ENCODE results near the gene UBFD1. TPM values are rescaled to one million over a fixed set of nuclear protein-coding genes. Genes with fewer than 3 reads are reported as not detected.

The UBFD1 gene
- total and polyA plus RNA-seq, 10 of the 15 experiments (the other 5 are each of a cell fraction or from before 2014, with no cell fraction given) = 7.3 to 48.5 (median 32.1) TPM

- no peak for TF ChIP-seq SKIL (IDR thresholded peaks at IDR 0.05; ENCODE audit: low read depth, poor library complexity, severe bottlenecking)
- no peak for TF ChIP-seq CBX3 (IDR thresholded peaks at IDR 0.05; ENCODE audit: borderline replicate concordance, low read depth)
- peak; percentile 56 for TF ChIP-seq RUNX3 (IDR thresholded peaks at IDR 0.05; ENCODE audit: low read length)
- peak; percentile 93 for TF ChIP-seq HDAC2 (IDR thresholded peaks at IDR 0.05)
- TF ChIP-seq BCLAF1 (IDR thresholded peaks at IDR 0.05) = no peak
- no peak for TF ChIP-seq BACH1 (IDR thresholded peaks at IDR 0.05; ENCODE audit: borderline replicate concordance)
- TF ChIP-seq POU2F2 (IDR thresholded peaks at IDR 0.05; ENCODE audit: borderline replicate concordance, low read depth, low read length) = peak; percentile 89; the same call in 2 of the 3 replicates
- peak; percentile 51; the same call in 1 of the 2 replicates for TF ChIP-seq RAD21 (IDR thresholded peaks at IDR 0.05; ENCODE audit: insufficient read depth, low read depth, low read length)
- TF ChIP-seq ZBTB33 (IDR thresholded peaks at IDR 0.05) = no peak
- no peak; the same call in 1 of the 2 replicates for TF ChIP-seq IRF3 (IDR thresholded peaks at IDR 0.05)
- TF ChIP-seq NRF1 (conservative IDR thresholded peaks at IDR 0.05; ENCODE audit: low read depth, low read length) = no peak
- TF ChIP-seq SPI1 (IDR thresholded peaks at IDR 0.05; ENCODE audit: borderline replicate concordance, insufficient read depth, low read depth, low read length) = no peak
- no peak for TF ChIP-seq SIX5 (IDR thresholded peaks at IDR 0.05; ENCODE audit: low read depth, low read length, severe bottlenecking)
- TF ChIP-seq MEF2A (IDR thresholded peaks at IDR 0.05; ENCODE audit: insufficient read depth, low read depth, low read length) = peak; percentile 44; the same call in 1 of the 2 replicates
- no peak for TF ChIP-seq SREBF2 (IDR thresholded peaks at IDR 0.05; ENCODE audit: low read length)
- TF ChIP-seq SMAD5 (IDR thresholded peaks at IDR 0.05; ENCODE audit: low read depth) = no peak
- peak; percentile 92 for TF ChIP-seq SIN3A (IDR thresholded peaks at IDR 0.05; ENCODE audit: low read depth, low read length)
- TF ChIP-seq PBX3 (IDR thresholded peaks at IDR 0.05; ENCODE audit: insufficient replicate concordance, low read depth, low read length) = peak; percentile 93
- peak; percentile 45; the same call in 1 of the 2 replicates for TF ChIP-seq RCOR1 (conservative IDR thresholded peaks at IDR 0.05; ENCODE audit: low read depth, low read length)
- TF ChIP-seq RAD51 (IDR thresholded peaks at IDR 0.05) = peak; percentile 85
Observed at GRCh38 chr16:23556881-23557778, at the start of gene UBFD1, which contains the start of gene EARS2 (continued).
